Uterus (tissue), 4 donors: ENCODE measurements around the gene PRKCE. TPM values are rescaled to one million over a fixed set of nuclear protein-coding genes. Genes with fewer than 3 reads are reported as not detected.

Experiments
- DNase-seq, 2 donors: peaks; one replicate each; pipeline ENCODE4 v3.0.0-alpha.2; 2019 to 2020
- H3K27ac ChIP-seq, 2 donors: fragments of 200-600 bp; sonication (generic); 1 replicate in 1 of 2; 2 replicates in 1 of 2; pipeline ENCODE4 v1.5.1; 2016 to 2018
- H3K27me3 ChIP-seq, 2 donors: fragments of 200-600 bp; sonication (generic); one replicate each; pipeline ENCODE4 v1.5.1; 2018 to 2019; ENCODE audit warnings: control low read depth in 1 of 2
- H3K36me3 ChIP-seq, 2 donors: fragments of 200-600 bp; sonication (generic); one replicate each; pipeline ENCODE4 v1.5.1; 2019; ENCODE audit warnings: control low read depth in 1 of 2
- H3K4me1 ChIP-seq, 2 donors: fragments of 200-600 bp; sonication (generic); one replicate each; pipeline ENCODE4 v1.5.1; 2018 to 2019; ENCODE audit warnings: control low read depth in 1 of 2
- H3K4me3 ChIP-seq, 2 donors: fragments of 200-600 bp; sonication (generic); 1 replicate in 1 of 2; 2 replicates in 1 of 2; pipeline ENCODE4 v1.5.1; 2018 to 2019; ENCODE audit warnings: mild to moderate bottlenecking in 1 of 2
- H3K9me3 ChIP-seq, 2 donors: fragments of 200-600 bp; sonication (generic); one replicate each; pipeline ENCODE4 v1.5.1; 2019; ENCODE audit warnings: control low read depth in 1 of 2
- POLR2A ChIP-seq, 2 donors: fragments of 450-650 bp; IDR thresholded peaks; one replicate each; pipeline ENCODE4 v1.6.1; 2016; ENCODE audit warnings: antibody characterized with exemption in 2 of 2, mild to moderate bottlenecking in 1 of 2, moderate library complexity in 1 of 2
- intact Hi-C: fragments of 100-400 bp; cut with DNase I; formaldehyde crosslinking; loops from one replicate; pipeline ENCODE4 v1.15.1; 2023; ENCODE audit warnings: low total_unique reads
- total RNA-seq, 4 donors: library from RNA; depleted of rRNA in 3 of 4; stranded (reverse); fragments of >200 nt in 3 of 4; gene quantifications; one replicate each; pipeline versions ENCODE4 v1.1.0 to v1.2.4, GENCODE V29; 2014 to 2023
- TF ChIP-seq, protein P1 (sequence below), 4 experiments: fragments of 200-600 bp in 2 of 4; fragments of 450-650 bp in 2 of 4; sonication (generic) in 2 of 4; IDR thresholded peaks; one replicate each; pipeline ENCODE4 v1.5.1; 2016 to 2019; ENCODE audit warnings: antibody characterized with exemption in 4 of 4, mild to moderate bottlenecking in 2 of 4, moderate library complexity in 1 of 4
- donor health status: DM: yes; HTN: yes; CAD: no.

The PRKCE gene
- total RNA-seq, 4 donors from 2014 or later: 3.8 to 47.6 (median 14.2) TPM

DNA sequence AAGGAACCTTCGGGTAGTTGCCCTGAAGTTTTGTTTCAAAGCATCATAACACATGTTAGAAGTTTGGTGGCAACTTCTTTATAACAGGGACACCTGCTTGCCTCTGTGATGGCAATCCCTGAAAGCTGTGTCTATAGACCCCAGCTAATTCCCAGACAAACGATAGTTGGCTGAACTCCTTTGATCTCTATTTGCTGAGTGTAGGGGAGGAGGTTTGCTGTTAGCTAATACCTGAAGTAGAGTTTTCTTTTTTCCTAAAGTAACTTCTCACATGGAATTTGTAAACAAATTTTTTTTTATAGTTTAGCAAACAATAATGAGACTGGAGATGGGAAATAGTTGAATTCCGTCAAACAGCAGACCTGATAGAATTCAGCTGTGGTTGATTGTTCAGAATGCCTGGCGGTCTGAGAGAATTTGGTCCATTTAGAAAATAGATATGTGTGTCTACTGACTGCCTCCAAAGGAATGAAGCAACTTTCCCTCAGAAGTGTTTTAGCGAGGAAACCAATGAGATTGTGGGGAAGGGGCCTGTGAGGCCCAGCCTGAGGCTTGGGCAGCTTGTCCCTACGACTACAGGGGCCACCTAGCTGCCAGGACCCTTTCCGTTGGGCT, 522.3 kb downstream of the PRKCE start:
- peaks cover 0 to 3% of the 10 kb centered on the region in 2 donors for H3K4me1 ChIP-seq
- no peak for DNase-seq
- H3K27me3 ChIP-seq: no peaks in the 10 kb centered on the region
- H3K36me3 ChIP-seq: no peaks in the 10 kb centered on the region
- H3K27ac ChIP-seq: no peak overlapping the region
- intact Hi-C loops: no loop called here
- TF ChIP-seq, protein P1, sequence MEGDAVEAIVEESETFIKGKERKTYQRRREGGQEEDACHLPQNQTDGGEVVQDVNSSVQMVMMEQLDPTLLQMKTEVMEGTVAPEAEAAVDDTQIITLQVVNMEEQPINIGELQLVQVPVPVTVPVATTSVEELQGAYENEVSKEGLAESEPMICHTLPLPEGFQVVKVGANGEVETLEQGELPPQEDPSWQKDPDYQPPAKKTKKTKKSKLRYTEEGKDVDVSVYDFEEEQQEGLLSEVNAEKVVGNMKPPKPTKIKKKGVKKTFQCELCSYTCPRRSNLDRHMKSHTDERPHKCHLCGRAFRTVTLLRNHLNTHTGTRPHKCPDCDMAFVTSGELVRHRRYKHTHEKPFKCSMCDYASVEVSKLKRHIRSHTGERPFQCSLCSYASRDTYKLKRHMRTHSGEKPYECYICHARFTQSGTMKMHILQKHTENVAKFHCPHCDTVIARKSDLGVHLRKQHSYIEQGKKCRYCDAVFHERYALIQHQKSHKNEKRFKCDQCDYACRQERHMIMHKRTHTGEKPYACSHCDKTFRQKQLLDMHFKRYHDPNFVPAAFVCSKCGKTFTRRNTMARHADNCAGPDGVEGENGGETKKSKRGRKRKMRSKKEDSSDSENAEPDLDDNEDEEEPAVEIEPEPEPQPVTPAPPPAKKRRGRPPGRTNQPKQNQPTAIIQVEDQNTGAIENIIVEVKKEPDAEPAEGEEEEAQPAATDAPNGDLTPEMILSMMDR (IDR thresholded peaks at IDR 0.05): no peak
- TF ChIP-seq POLR2A (IDR thresholded peaks at IDR 0.05): no peak
- no peaks in the 10 kb centered on the region for H3K9me3 ChIP-seq
- H3K4me3 ChIP-seq: no peak overlapping the region

DNA sequence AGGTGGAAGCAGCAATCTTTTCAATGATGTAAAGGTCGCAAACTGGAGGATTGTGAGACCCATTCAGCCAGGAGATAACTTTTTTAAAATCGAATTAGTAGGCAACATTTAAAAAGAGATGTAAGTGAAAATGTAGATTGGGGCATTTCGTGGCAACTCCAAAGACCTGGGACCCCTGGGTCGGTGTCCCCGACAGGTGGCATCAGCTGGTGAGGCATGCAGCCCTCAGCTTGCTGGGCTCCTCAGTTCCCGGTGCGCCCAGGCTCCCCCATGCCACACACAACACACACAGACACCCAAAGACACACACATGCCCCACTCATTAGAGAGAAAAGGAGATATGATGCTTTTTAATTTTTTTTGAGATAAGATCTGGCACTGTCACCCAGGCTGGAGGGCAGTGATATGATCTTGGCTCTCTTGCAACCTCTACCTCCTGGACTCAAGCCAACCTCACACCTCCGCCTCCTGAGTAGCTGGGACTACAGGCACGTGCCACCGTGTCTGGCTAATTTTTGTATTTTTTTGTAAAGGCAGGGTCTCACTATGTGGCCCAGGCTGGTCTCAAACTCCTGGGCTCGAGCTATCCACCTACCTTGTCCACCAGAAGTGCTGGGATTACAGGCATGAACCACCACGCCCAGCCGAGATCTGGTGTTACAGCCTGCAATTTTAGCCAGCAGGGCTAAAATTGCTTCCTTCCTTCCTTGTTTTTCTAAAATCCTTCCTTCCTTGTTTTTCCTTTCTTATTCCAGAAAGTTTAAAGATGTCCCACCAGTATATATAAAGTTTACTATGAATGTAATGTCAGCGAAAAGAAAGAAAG, 523.1 kb downstream of the PRKCE start:
- Histone ChIP-seq H3K27me3 (no peaks in the 10 kb centered on the region), H3K4me3 (no peak overlapping the region), H3K4me1 (peaks cover 0 to 6% of the 10 kb centered on the region in 2 donors), H3K9me3 (no peaks in the 10 kb centered on the region), H3K36me3 (no peaks in the 10 kb centered on the region), H3K27ac (no peak overlapping the region)
- no peak for TF ChIP-seq POLR2A (IDR thresholded peaks at IDR 0.05)
- TF ChIP-seq, protein P1 (IDR thresholded peaks at IDR 0.05): no peak
- intact Hi-C loops: no loop called here
- no peak for DNase-seq

DNA sequence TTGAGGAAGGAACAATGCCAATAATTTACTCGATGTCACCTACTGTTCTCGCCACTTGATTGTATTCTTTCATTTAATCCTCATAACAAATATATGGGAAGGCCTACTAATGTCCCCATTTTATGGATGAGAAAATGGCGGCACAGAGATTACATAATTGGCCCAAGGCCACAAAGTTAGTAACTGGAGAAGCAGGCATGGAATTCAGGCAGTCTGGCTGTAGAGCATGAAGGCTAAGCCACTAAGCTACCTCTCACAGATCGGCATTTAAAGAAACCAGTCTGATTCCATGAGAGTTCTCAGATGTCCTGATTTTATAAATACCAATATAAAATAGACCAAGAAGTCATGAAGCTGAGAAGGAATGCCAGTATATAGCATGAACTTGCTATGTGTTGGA, 523.9 kb downstream of the PRKCE start:
- Histone ChIP-seq H3K4me3 (no peak overlapping the region), H3K9me3 (no peaks in the 10 kb centered on the region), H3K4me1 (peaks cover 0 to 6% of the 10 kb centered on the region in 2 donors), H3K27ac (no peak overlapping the region), H3K27me3 (no peaks in the 10 kb centered on the region), H3K36me3 (no peaks in the 10 kb centered on the region)
- no peak for DNase-seq
- TF ChIP-seq, protein P1 (IDR thresholded peaks at IDR 0.05): no peak
- TF ChIP-seq POLR2A (IDR thresholded peaks at IDR 0.05): no peak
- intact Hi-C loops: no loop called here

DNA sequence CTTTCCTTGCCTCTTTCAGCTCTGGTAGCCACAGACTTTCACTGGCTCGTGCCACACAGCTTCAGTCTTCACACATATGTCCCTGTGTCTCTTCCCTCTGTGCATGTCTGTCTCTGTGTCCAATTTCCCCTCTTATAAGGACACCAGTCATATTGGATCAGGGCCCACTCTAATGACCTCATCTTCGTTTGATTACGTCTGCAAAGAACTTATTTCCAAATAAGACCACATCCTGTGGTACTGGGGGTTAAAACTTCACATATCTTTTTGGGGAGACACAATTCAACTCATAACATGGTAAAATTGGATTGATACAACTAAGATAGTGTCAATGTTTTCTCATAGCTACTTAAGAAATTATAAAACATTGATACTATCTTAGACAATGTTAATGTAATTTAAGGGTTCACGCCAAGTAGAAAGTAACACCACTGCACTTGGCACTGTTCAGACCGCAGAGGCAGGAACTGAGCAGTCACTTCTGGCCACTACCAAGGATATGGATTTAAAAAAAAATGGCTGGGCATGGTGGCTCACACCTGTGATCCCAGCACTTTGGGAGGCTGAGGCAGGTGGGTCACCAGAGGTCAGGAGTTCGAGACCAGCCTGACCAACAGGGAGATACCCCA, 526.1 kb downstream of the PRKCE start:
- Histone ChIP-seq H3K4me1 (peaks cover 0 to 6% of the 10 kb centered on the region in 2 donors), H3K27ac (no peak overlapping the region), H3K36me3 (no peaks in the 10 kb centered on the region), H3K9me3 (no peaks in the 10 kb centered on the region), H3K4me3 (no peak overlapping the region), H3K27me3 (no peaks in the 10 kb centered on the region)
- DNase-seq: no peak
- TF ChIP-seq, protein P1 (IDR thresholded peaks at IDR 0.05): no peak
- no peak for TF ChIP-seq POLR2A (IDR thresholded peaks at IDR 0.05)
- intact Hi-C loops: no loop called here
